ENCODE data around the gene FNDC11.

- TF ChIP-seq CTCF (IDR thresholded peaks at IDR 0.05) (no peak), POLR2A (IDR thresholded peaks at IDR 0.05) (no peak)
Measured at GRCh38 chr20:63589261-63590217, 35.6 kb downstream of the FNDC11 start.
